ENCODE results near the gene NDUFS6. TPM values are rescaled to one million over a fixed set of nuclear protein-coding genes. Genes with fewer than 3 reads are reported as not detected.
A peak's percentile ranks its signal among the peaks of the same experiment; 100 is the strongest.

Gene NDUFS6
- total RNA-seq, 1 donor from 2014 or later: 21.3 TPM

GRCh38 chr5:1767524-1768282 is 33.5 kb upstream of the NDUFS6 start:
- Histone ChIP-seq H3K27ac (no peak overlapping the region), H3K36me3 (no peaks in the 10 kb centered on the region), H3K9me3 (no peaks in the 10 kb centered on the region), H3K27me3 (ENCODE audit: low read depth) (peaks cover 42% of the 10 kb centered on the region), H3K4me3 (no peak overlapping the region), H3K4me1 (no peaks in the 10 kb centered on the region)
- TF ChIP-seq CTCF (IDR thresholded peaks at IDR 0.05): no peak
- intact Hi-C loops (cut with DNase I): no loop called here
- ATAC-seq (no peak), DNase-seq (peak; percentile 34)

GRCh38 chr5:1768283-1769000 is 32.8 kb upstream of the NDUFS6 start:
- intact Hi-C loops (cut with DNase I): no loop called here
- no peak for ATAC-seq
- peak; percentile 32 for DNase-seq

GRCh38 chr5:1769017-1769640 is 32.1 kb upstream of the NDUFS6 start:
- Histone ChIP-seq H3K9me3 (no peaks in the 10 kb centered on the region), H3K4me3 (no peak overlapping the region), H3K27ac (no peak overlapping the region), H3K27me3 (ENCODE audit: low read depth) (peaks cover 39% of the 10 kb centered on the region), H3K4me1 (no peaks in the 10 kb centered on the region), H3K36me3 (no peaks in the 10 kb centered on the region)
- TF ChIP-seq CTCF (IDR thresholded peaks at IDR 0.05): no peak
- ATAC-seq (peak in 1 of 2 donors; percentile 17), DNase-seq (peak; percentile 36)
- intact Hi-C loops (cut with DNase I): no loop called here

More at GRCh38 chr5:1768283-1769000, 32.8 kb upstream of the NDUFS6 start:
- H3K27ac ChIP-seq: no peak overlapping the region
- no peak overlapping the region for H3K4me3 ChIP-seq
- H3K4me1 ChIP-seq: no peaks in the 10 kb centered on the region
- H3K36me3 ChIP-seq: no peaks in the 10 kb centered on the region
- TF ChIP-seq CTCF (IDR thresholded peaks at IDR 0.05): no peak
- H3K9me3 ChIP-seq: no peaks in the 10 kb centered on the region
- H3K27me3 ChIP-seq (ENCODE audit: low read depth): peaks cover 42% of the 10 kb centered on the region

- DNase-seq: peak; percentile 31
- H3K27me3 ChIP-seq (ENCODE audit: low read depth): peaks cover 32% of the 10 kb centered on the region
Observed at GRCh38 chr5:1769752-1770442, 31.3 kb upstream of the NDUFS6 start.

More at GRCh38 chr5:1769752-1770442, 31.3 kb upstream of the NDUFS6 start:
- no peaks in the 10 kb centered on the region for H3K4me1 ChIP-seq
- no peaks in the 10 kb centered on the region for H3K9me3 ChIP-seq
- no peak for TF ChIP-seq CTCF (IDR thresholded peaks at IDR 0.05)
- no peaks in the 10 kb centered on the region for H3K36me3 ChIP-seq
- no peak overlapping the region for H3K4me3 ChIP-seq
- no peak for ATAC-seq
- intact Hi-C loops (cut with DNase I): no loop called here
- no peak overlapping the region for H3K27ac ChIP-seq

All from lower lobe of right lung (tissue), 2 donors.